Fibroblast of lung (primary cell): ENCODE measurements around the gene AADACL4. TPM values are rescaled to one million over a fixed set of nuclear protein-coding genes. Genes with fewer than 3 reads are reported as not detected.

Experiments
- DNase-seq, 2 donors: peaks; one replicate each; pipeline versions ENCODE4 v3.0.0 to v3.0.0-alpha.2; 2010; ENCODE audit warnings: low read depth in 2 of 2
- H2AFZ ChIP-seq: 2 replicates; pipeline ENCODE4 v1.5.1; 2012; ENCODE audit warnings: low read length, control low read depth, inconsistent platforms
- H3K27ac ChIP-seq: 2 replicates; pipeline ENCODE4 v1.5.1; 2011; ENCODE audit warnings: low read length, control low read depth; ENCODE audit not compliant: insufficient read depth
- H3K27me3 ChIP-seq: 2 replicates; pipeline ENCODE4 v1.5.1; 2011; ENCODE audit warnings: mild to moderate bottlenecking, low read length; ENCODE audit not compliant: control insufficient read depth, insufficient read depth
- H3K36me3 ChIP-seq: 2 replicates; pipeline ENCODE4 v1.5.1; 2011; ENCODE audit warnings: low read length; ENCODE audit not compliant: control insufficient read depth, insufficient read depth
- H3K4me1 ChIP-seq: 2 replicates; pipeline ENCODE4 v1.5.1; 2011; ENCODE audit warnings: low read length; ENCODE audit not compliant: control insufficient read depth, insufficient read depth; ENCODE audit errors: extremely low read depth
- H3K4me2 ChIP-seq: 2 replicates; pipeline ENCODE4 v1.5.1; 2011; ENCODE audit warnings: low read length, control low read depth; ENCODE audit not compliant: insufficient read depth; ENCODE audit errors: extremely low read depth
- H3K4me3 ChIP-seq, 4 experiments: fragments of 200-600 bp in 1 of 4; sonication (generic) in 1 of 4; replicated peaks in 1 of 4; 2 replicates each; pipeline ENCODE4 v1.5.1; 2011 to 2016; ENCODE audit warnings: low read length in 4 of 4, low read depth in 3 of 4, mild to moderate bottlenecking in 3 of 4, control low read depth in 2 of 4, inconsistent platforms in 1 of 4, mixed read lengths in 1 of 4; ENCODE audit not compliant: insufficient read depth in 1 of 4; ENCODE audit errors: control extremely low read depth in 1 of 4
- H3K79me2 ChIP-seq: 2 replicates; pipeline ENCODE4 v1.5.1; 2012; ENCODE audit warnings: mild to moderate bottlenecking, low read length, inconsistent platforms; ENCODE audit not compliant: control insufficient read depth, insufficient read depth
- H3K9ac ChIP-seq: 2 replicates; pipeline ENCODE4 v1.5.1; 2011; ENCODE audit warnings: mild to moderate bottlenecking, low read length, control low read depth; ENCODE audit not compliant: insufficient read depth
- H3K9me3 ChIP-seq: 2 replicates; pipeline ENCODE4 v1.5.1; 2012; ENCODE audit warnings: low read depth, low read length; ENCODE audit not compliant: control insufficient read depth, insufficient read depth
- H4K20me1 ChIP-seq: 2 replicates; pipeline ENCODE4 v1.5.1; 2011; ENCODE audit warnings: low read length; ENCODE audit not compliant: control insufficient read depth, insufficient read depth; ENCODE audit errors: extremely low read depth
- EZH2 ChIP-seq: IDR thresholded peaks from 2 replicates; pipeline ENCODE4 v1.5.1; 2012; ENCODE audit warnings: low read length, control low read depth, mild to moderate bottlenecking; ENCODE audit errors: missing control alignments
- polyA plus RNA-seq, 2 donors: library from polyadenylated mRNA; depleted of rRNA in 1 of 2; stranded (reverse) in 1 of 2; unstranded in 1 of 2; fragments of >200 nt; gene quantifications; 2 replicates each; pipeline ENCODE4 v1.2.1, GENCODE V29; 2011 to 2012; ENCODE audit warnings: missing spikeins in 1 of 2
- total RNA-seq: library from RNA; depleted of rRNA; stranded (reverse); fragments of >200 nt; gene quantifications from 2 replicates; pipeline ENCODE4 v1.2.1, GENCODE V29; 2014
- TF ChIP-seq, protein P1 (sequence below), 2 donors: IDR thresholded peaks in 1 of 2; conservative IDR thresholded peaks in 1 of 2; 1 replicate in 1 of 2; 2 replicates in 1 of 2; pipeline ENCODE4 v1.5.1; 2011 to 2012; ENCODE audit warnings: low read length in 2 of 2, control low read depth in 1 of 2, inconsistent platforms in 1 of 2, low read depth in 1 of 2, mild to moderate bottlenecking in 1 of 2

AADACL4 gene
- total and polyA plus RNA-seq, 2 donors (not counting 1 experiment from before 2014, with no cell fraction given), result not detected

GRCh38 chr1:12598974-12599373, 44.9 kb upstream of the AADACL4 start:
- Histone ChIP-seq H4K20me1 (no peaks in the 10 kb centered on the region), H3K4me2 (no peak overlapping the region), H3K9me3 (no peaks in the 10 kb centered on the region), H3K4me3 (no peak overlapping the region), H3K27ac (no peak overlapping the region), H3K36me3 (no peaks in the 10 kb centered on the region), H3K4me1 (peaks cover 38% of the 10 kb centered on the region), H3K79me2 (no peaks in the 10 kb centered on the region), H3K9ac (no peak overlapping the region), H2AFZ (no peak overlapping the region), H3K27me3 (no peaks in the 10 kb centered on the region)
- DNase-seq, result no peak
- TF ChIP-seq, protein P1, sequence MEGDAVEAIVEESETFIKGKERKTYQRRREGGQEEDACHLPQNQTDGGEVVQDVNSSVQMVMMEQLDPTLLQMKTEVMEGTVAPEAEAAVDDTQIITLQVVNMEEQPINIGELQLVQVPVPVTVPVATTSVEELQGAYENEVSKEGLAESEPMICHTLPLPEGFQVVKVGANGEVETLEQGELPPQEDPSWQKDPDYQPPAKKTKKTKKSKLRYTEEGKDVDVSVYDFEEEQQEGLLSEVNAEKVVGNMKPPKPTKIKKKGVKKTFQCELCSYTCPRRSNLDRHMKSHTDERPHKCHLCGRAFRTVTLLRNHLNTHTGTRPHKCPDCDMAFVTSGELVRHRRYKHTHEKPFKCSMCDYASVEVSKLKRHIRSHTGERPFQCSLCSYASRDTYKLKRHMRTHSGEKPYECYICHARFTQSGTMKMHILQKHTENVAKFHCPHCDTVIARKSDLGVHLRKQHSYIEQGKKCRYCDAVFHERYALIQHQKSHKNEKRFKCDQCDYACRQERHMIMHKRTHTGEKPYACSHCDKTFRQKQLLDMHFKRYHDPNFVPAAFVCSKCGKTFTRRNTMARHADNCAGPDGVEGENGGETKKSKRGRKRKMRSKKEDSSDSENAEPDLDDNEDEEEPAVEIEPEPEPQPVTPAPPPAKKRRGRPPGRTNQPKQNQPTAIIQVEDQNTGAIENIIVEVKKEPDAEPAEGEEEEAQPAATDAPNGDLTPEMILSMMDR (conservative IDR thresholded peaks at IDR 0.05 in 1 of 2, IDR thresholded peaks at IDR 0.05 in 1 of 2; ENCODE audit: low read depth in 1 of 2, low read length in 2 of 2), result no peak
- TF ChIP-seq EZH2, result no peak

DNA sequence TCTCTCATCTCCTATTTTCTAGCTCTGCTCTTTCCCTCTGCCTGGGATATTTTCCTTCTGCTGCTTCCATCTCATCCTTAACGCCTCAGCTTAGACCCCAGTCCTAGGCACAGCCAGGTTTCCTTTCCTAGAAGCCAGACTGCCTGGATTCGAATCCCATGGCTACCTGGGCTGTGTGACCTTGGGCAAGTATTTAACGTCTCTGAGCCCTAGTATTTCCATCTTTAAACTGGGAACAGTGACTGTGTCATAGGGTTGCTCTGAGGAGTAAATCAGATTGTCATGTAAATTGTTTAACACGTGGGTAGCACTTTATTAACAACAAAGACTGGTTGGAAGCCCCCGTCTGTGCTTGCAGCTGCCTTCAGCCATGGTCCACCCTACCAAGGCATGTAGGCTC, 44.2 kb upstream of the AADACL4 start:
- Histone ChIP-seq H3K9me3 (no peaks in the 10 kb centered on the region), H3K9ac (no peak overlapping the region), H4K20me1 (no peaks in the 10 kb centered on the region), H3K27ac (no peak overlapping the region), H2AFZ (no peak overlapping the region), H3K36me3 (no peaks in the 10 kb centered on the region), H3K4me3 (no peak overlapping the region), H3K79me2 (no peaks in the 10 kb centered on the region), H3K27me3 (no peaks in the 10 kb centered on the region), H3K4me1 (peaks cover 34% of the 10 kb centered on the region), H3K4me2 (no peak overlapping the region)
- TF ChIP-seq, protein P1 (conservative IDR thresholded peaks at IDR 0.05 in 1 of 2, IDR thresholded peaks at IDR 0.05 in 1 of 2; ENCODE audit: low read depth in 1 of 2, low read length in 2 of 2), result no peak
- TF ChIP-seq EZH2, result no peak
- no peak for DNase-seq

DNA sequence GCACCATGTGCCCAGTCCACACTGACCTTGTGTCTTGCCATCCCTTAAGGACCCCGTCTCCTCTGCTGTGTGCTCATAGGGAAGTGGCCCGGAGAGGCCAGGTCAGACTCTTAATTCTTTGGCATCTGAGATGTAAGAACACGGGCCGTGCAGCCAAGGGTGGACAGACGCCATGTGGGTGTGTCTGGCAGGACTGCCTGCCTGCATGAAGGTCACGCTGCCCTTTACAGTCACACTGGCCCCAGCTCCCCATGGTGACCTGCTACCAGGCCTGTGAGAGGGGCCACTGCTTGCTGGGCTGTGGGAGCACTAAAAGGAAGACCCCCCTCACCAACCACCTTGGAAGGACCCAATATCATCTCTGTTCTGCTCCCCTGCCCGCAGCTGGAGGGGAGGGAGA, 43.5 kb upstream of the AADACL4 start:
- Histone ChIP-seq H3K36me3 (no peaks in the 10 kb centered on the region), H3K4me3 (no peak overlapping the region), H2AFZ (no peak overlapping the region), H3K27me3 (no peaks in the 10 kb centered on the region), H3K9ac (no peak overlapping the region), H4K20me1 (no peaks in the 10 kb centered on the region), H3K9me3 (no peaks in the 10 kb centered on the region), H3K4me2 (no peak overlapping the region), H3K79me2 (no peaks in the 10 kb centered on the region), H3K27ac (no peak overlapping the region), H3K4me1 (peaks cover 31% of the 10 kb centered on the region)
- DNase-seq, result no peak
- TF ChIP-seq, protein P1 (conservative IDR thresholded peaks at IDR 0.05 in 1 of 2, IDR thresholded peaks at IDR 0.05 in 1 of 2; ENCODE audit: low read depth in 1 of 2, low read length in 2 of 2), result no peak
- TF ChIP-seq EZH2, result no peak
